Measurements from ENCODE around the gene TRIM52.

- no peak for TF ChIP-seq EZH2 (IDR thresholded peaks at IDR 0.05)
- no peak for TF ChIP-seq CTCF (IDR thresholded peaks at IDR 0.05 in 2 of 3, conservative IDR thresholded peaks at IDR 0.05 in 1 of 3; ENCODE audit: borderline replicate concordance in 1 of 3, insufficient read depth in 1 of 3, low read depth in 2 of 3, low read length in 2 of 3)
- no peak for TF ChIP-seq POLR2A (IDR thresholded peaks at IDR 0.05; ENCODE audit: borderline replicate concordance, extremely low read depth, insufficient read depth, insufficient read length)
Observed at GRCh38 chr5:181212080-181212479, 48.9 kb downstream of the TRIM52 start.
